Stimulated activated naive CD8-positive, alpha-beta T cell treated with anti-CD3 and anti-CD28 coated beads, Interleukin-15, amount 100 ng/mL, for 72 hours (primary cell): ENCODE measurements around the gene POP4.

Experiments
- ATAC-seq: fragments of 150-1000 bp; cut with Tn5 transposase; 2 replicates; pipeline ENCODE4 v1.10.0; 2021; ENCODE audit warnings: mild to moderate bottlenecking, moderate library complexity
- DNase-seq, 2 donors: peaks; one replicate each; pipeline ENCODE4 v3.0.0; 2021 to 2022
- H3K27ac Mint-ChIP-seq, 2 donors: one replicate each; pipeline ENCODE4 v1.8.0; 2022; ENCODE audit warnings: mild to moderate bottlenecking in 2 of 2, mixed read lengths in 2 of 2, moderate library complexity in 2 of 2
- H3K27me3 Mint-ChIP-seq: one replicate; pipeline ENCODE4 v1.8.0; 2022; ENCODE audit warnings: mixed read lengths
- H3K4me1 Mint-ChIP-seq: one replicate; pipeline ENCODE4 v1.8.0; 2022; ENCODE audit warnings: mild to moderate bottlenecking, mixed read lengths
- H3K4me3 Mint-ChIP-seq, 2 donors: one replicate each; pipeline ENCODE4 v1.8.0; 2022; ENCODE audit warnings: mild to moderate bottlenecking in 2 of 2, mixed read lengths in 2 of 2, moderate library complexity in 1 of 2
- H3K9me3 Mint-ChIP-seq, 2 donors: one replicate each; pipeline ENCODE4 v1.8.0; 2022; ENCODE audit warnings: mixed read lengths in 2 of 2

POP4 gene

GRCh38 chr19:29588095-29588494 is 18.0 kb upstream of the POP4 start:
- Mint-ChIP-seq H3K9me3 (peaks cover 4 to 8% of the 10 kb centered on the region in 2 donors), H3K27me3 (peaks cover 55% of the 10 kb centered on the region), H3K4me3 (no peak overlapping the region), H3K27ac (no peak overlapping the region), H3K4me1 (peaks cover 33% of the 10 kb centered on the region)
- no peak for DNase-seq
- peak; percentile 3 for ATAC-seq

- Mint-ChIP-seq H3K4me1 (peaks cover 22% of the 10 kb centered on the region), H3K4me3 (no peak overlapping the region), H3K27ac (no peak overlapping the region), H3K9me3 (peaks cover 4 to 8% of the 10 kb centered on the region in 2 donors), H3K27me3 (peaks cover 57% of the 10 kb centered on the region)
- DNase-seq (no peak), ATAC-seq (no peak)
Measured at GRCh38 chr19:29590278-29590677, 15.8 kb upstream of the POP4 start.

DNA sequence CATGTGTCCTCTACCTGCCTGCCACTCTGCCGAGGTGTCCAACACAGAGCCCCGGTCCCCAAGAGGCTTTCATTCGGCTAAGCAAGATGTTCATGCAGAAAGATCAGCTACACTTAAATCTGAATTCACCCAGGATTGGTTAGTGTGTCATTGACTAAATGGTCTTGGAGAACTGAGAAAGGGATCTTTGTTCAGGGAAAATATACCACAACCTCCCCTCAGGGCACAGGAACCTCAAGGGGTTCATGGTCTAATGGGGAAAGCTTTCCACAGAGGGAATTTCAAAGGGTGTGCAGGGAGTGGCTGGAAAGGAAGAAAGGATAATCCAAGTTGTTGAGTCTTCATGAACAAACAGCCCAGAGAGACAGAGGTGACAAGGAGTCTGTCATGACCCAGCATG is 14.4 kb upstream of the POP4 start:
- no peak for DNase-seq
- no peak overlapping the region for H3K27ac Mint-ChIP-seq
- H3K9me3 Mint-ChIP-seq: peaks cover 4 to 8% of the 10 kb centered on the region in 2 donors
- no peak for ATAC-seq
- H3K4me1 Mint-ChIP-seq: peaks cover 20% of the 10 kb centered on the region
- H3K27me3 Mint-ChIP-seq: peaks cover 56% of the 10 kb centered on the region
- no peak overlapping the region for H3K4me3 Mint-ChIP-seq

DNA sequence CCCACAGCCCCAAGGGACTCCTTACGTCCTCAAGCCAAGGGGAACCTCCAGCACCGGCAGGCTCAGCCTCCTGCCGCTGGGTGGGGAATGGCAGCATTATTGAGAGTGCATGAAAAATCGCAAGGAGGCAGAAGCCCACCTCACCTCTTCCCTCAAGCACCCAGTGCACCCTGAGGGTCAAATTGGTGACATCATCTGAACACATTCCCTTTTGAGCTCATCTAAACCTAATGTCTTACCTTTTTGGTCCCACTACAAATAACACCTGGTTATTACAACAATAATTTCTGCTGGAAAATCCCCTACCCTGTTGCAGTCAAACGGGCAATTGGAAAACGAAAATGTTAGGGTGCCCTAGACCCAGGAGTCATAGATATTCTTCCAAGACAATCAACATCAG is 12.2 kb upstream of the POP4 start:
- peaks cover 4 to 8% of the 10 kb centered on the region in 2 donors for H3K9me3 Mint-ChIP-seq
- peaks cover 5% of the 10 kb centered on the region for H3K4me1 Mint-ChIP-seq
- DNase-seq (no peak), ATAC-seq (no peak)
- no peak overlapping the region for H3K4me3 Mint-ChIP-seq
- H3K27ac Mint-ChIP-seq: no peak overlapping the region
- H3K27me3 Mint-ChIP-seq: peaks cover 61% of the 10 kb centered on the region

DNA sequence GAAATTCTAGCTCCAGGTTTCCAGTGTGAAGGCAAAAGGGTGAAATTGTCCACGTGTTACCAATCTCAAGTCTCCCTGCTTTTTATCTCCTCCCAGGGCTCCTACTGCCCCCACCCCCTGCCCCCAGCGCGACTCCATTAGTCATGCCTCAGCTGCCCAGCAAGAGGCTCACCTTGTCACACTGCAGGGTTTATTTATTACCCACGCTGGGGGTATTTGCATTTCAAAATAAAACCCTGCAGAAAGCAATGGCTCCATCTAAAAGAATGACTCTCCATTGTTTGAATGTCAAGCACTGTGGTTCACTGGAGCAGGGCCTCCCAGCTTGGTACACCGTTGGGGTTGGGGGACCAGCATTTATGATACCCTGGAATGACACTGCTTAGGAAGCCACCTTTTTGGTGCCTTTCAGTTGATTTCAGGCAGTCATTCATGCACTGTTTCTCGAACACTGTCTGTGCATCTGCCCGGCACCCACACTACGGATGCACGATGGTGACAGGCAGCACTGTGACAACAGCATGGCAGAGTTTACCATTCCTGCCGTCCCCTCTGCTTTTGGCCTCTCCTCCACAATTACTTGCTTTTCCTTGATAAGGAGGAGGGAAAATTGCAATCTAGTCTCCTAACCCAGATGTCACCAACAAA is 9.9 kb upstream of the POP4 start:
- ATAC-seq (no peak), DNase-seq (no peak)
- Mint-ChIP-seq H3K27ac (no peak overlapping the region), H3K4me3 (no peak overlapping the region), H3K4me1 (no peaks in the 10 kb centered on the region), H3K27me3 (peaks cover 50% of the 10 kb centered on the region), H3K9me3 (no peaks in the 10 kb centered on the region)

GRCh38 chr19:29596885-29597525 is 9.1 kb upstream of the POP4 start:
- Mint-ChIP-seq H3K9me3 (no peaks in the 10 kb centered on the region), H3K4me3 (no peak overlapping the region), H3K4me1 (no peaks in the 10 kb centered on the region), H3K27ac (no peak overlapping the region), H3K27me3 (peaks cover 42% of the 10 kb centered on the region)
- DNase-seq (no peak), ATAC-seq (no peak)

DNA sequence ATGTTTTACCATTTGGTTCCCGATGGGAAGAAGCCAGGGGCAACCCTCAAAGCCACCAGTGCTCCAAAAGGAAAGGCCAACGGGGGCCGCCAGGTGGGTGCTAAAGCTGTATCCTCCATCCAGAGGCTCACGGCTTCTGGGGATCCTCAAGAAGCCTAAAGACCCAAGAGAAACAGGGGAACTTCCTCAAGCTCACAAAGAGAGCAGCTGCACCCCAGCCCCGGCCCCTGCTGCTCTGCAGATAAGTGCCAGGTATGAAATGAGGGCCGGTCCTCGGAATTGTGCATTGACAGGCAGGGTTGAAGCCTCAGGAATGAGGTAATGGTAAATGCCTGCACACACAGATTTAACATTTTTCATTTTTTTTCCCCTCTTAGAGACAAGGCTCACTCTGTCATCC is 8.0 kb upstream of the POP4 start:
- H3K4me1 Mint-ChIP-seq: no peaks in the 10 kb centered on the region
- H3K27ac Mint-ChIP-seq: no peak overlapping the region
- no peak for ATAC-seq
- peaks cover 32% of the 10 kb centered on the region for H3K27me3 Mint-ChIP-seq
- no peak overlapping the region for H3K4me3 Mint-ChIP-seq
- H3K9me3 Mint-ChIP-seq: no peaks in the 10 kb centered on the region
- no peak for DNase-seq

DNA sequence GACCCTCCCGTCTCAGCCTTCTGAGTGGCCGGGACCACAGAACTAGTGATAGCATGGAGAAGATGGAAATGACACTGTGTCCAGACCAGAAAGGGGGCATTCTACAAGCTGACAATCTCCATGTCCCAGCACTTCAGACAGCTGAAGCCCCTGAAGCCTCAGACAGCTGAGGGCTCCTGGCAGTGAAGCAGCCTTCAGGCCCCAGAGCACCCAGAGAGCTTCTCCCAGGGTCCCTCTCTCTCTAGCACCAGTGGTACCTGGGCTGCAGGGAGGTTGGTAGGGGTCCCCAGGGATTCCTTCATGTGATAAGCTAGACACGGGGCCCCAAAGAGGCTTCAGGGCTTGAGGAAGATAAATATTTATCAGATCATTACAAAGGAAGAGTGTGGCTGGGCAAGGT is 7.6 kb upstream of the POP4 start:
- DNase-seq: no peak
- no peak for ATAC-seq

GRCh38 chr19:29603308-29603707 is 2.8 kb upstream of the POP4 start:
- no peak overlapping the region for H3K4me3 Mint-ChIP-seq
- H3K27ac Mint-ChIP-seq: no peak overlapping the region

More for the DNA sequence above, 7.6 kb upstream of the POP4 start:
- peaks cover 28% of the 10 kb centered on the region for H3K27me3 Mint-ChIP-seq
- no peak overlapping the region for H3K4me3 Mint-ChIP-seq
- no peaks in the 10 kb centered on the region for H3K4me1 Mint-ChIP-seq
- H3K27ac Mint-ChIP-seq: no peak overlapping the region
- H3K9me3 Mint-ChIP-seq: no peaks in the 10 kb centered on the region

DNA sequence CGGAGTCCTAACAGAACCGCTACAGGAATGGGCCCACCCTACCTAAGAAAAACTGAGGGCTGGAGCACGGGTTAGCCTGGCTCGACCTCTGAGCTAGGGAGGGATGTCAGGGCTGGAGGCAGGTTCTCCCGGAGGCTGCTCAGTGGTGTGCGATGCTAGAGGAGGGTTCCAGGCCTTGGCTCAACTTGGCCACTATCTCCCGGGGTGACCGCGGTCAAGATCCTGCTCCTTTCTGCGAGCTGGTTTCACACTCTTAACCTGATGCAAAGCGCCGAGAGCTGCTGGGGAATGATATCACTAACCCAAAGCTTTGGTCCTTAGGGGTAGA is 301 bp downstream of the POP4 start:
- Mint-ChIP-seq H3K27me3 (no peaks in the 10 kb centered on the region), H3K4me1 (peaks cover 24% of the 10 kb centered on the region), H3K4me3 (peak overlapping the region; percentile 97), H3K9me3 (no peaks in the 10 kb centered on the region), H3K27ac (peak overlapping the region; percentile 99)
- ATAC-seq: peak; percentile 31
- DNase-seq: no peak

More at GRCh38 chr19:29603308-29603707, 2.8 kb upstream of the POP4 start:
- ATAC-seq (no peak), DNase-seq (no peak)
- Mint-ChIP-seq H3K4me1 (peaks cover 7% of the 10 kb centered on the region), H3K9me3 (no peaks in the 10 kb centered on the region), H3K27me3 (no peaks in the 10 kb centered on the region)

- Mint-ChIP-seq H3K4me1 (peaks cover 26% of the 10 kb centered on the region), H3K27me3 (no peaks in the 10 kb centered on the region), H3K9me3 (no peaks in the 10 kb centered on the region), H3K27ac (no peak overlapping the region), H3K4me3 (no peak overlapping the region)
- ATAC-seq (no peak), DNase-seq (no peak)
Measured at GRCh38 chr19:29609636-29610035, 3.6 kb downstream of the POP4 start.

- H3K27ac Mint-ChIP-seq: no peak overlapping the region
- no peak overlapping the region for H3K4me3 Mint-ChIP-seq
- DNase-seq: no peak
- no peaks in the 10 kb centered on the region for H3K27me3 Mint-ChIP-seq
- peaks cover 26% of the 10 kb centered on the region for H3K4me1 Mint-ChIP-seq
- no peaks in the 10 kb centered on the region for H3K9me3 Mint-ChIP-seq
- ATAC-seq: no peak
Measured at GRCh38 chr19:29610213-29610573, 4.1 kb downstream of the POP4 start.

GRCh38 chr19:29610574-29611271 is 4.6 kb downstream of the POP4 start:
- Mint-ChIP-seq H3K4me3 (no peak overlapping the region), H3K9me3 (no peaks in the 10 kb centered on the region), H3K4me1 (peaks cover 26% of the 10 kb centered on the region), H3K27ac (peak overlapping the region in 1 of 2 donors; percentile 77), H3K27me3 (no peaks in the 10 kb centered on the region)
- DNase-seq (peak; percentile 79 to 83), ATAC-seq (peak; percentile 82)

DNA sequence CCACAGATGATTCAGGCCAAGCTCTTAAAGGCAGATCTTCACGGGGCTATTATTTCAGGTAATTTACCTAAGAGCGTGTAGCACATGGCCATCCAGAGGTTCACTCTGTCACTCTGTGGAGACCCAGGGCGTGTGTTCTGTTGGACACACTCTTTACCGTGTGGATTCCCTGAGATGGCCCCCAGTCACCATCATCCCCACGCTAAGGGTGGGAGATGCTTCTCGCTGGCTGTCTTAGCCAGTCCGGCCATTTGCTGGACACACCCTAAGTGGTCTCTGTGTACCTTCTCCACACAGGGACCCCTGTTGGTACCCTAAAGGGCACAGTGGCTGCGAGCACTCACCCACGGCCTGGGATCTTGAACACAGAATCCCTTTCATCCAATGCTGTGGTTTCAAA is 6.0 kb downstream of the POP4 start:
- no peaks in the 10 kb centered on the region for H3K9me3 Mint-ChIP-seq
- peaks cover 24% of the 10 kb centered on the region for H3K4me1 Mint-ChIP-seq
- DNase-seq (no peak), ATAC-seq (no peak)
- H3K27ac Mint-ChIP-seq: no peak overlapping the region
- H3K27me3 Mint-ChIP-seq: no peaks in the 10 kb centered on the region
- H3K4me3 Mint-ChIP-seq: no peak overlapping the region

DNA sequence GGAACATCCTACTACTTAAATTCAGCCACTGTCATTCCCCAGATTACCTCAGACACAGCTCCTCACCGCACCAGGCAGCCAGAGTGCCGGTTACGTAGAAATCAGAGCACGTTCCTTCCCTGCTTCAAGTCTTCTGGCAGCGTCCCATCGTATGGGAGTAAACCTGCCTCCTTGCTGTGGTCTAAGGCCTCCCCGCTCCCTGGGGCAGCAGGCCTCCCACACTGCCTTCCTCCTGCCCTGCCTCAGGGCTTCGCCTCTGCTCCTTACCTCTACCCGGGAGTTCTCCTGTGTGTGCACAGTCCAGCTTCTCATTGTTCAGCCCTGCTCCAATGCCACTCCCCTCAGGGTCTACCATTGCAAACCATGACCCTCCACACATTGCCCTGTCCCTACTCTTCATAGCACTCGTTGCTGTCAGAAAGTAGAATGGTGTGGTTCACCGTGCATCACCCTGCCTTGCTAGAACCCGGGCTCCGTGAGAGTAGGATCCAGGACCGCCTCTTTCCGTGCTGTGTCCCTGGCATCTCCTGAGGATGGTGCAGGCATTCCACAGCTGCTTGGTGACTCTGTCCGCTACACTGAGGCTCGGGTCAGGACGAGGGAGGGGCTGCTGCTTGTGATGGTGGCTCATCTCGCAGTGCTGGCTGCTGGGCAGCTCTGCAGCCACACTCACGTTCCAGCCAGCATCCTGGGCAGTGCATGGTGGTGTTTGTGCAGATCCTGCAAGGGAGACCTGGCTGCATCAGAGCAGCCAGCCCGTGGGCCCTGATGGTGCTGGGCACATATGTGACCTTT is 6.9 kb downstream of the POP4 start:
- Mint-ChIP-seq H3K4me1 (peaks cover 26% of the 10 kb centered on the region), H3K27ac (peak overlapping the region; percentile 23 to 79), H3K4me3 (no peak overlapping the region), H3K9me3 (no peaks in the 10 kb centered on the region), H3K27me3 (no peaks in the 10 kb centered on the region)
- no peak for DNase-seq
- ATAC-seq: no peak

DNA sequence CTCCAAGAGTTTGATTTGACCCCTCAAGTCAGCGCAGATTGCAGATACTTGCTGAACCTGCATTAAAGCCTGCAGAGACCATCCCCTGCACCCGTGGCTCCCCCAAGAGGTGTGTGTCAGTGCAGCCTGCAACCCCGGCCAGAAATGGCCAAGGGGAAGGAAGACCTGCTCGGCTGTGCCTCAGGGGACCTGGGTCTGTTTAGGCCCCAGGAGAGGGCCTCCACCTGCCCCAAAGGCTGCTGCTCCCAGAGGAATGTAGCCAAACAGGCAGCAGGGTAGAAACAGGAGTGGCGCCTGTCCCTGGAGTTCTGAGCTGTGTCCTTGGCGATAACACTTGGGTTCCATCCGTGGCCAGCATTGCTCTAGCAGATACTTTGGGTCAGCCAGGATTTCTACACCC is 8.0 kb downstream of the POP4 start:
- Mint-ChIP-seq H3K4me3 (no peak overlapping the region), H3K27ac (no peak overlapping the region), H3K4me1 (peaks cover 26% of the 10 kb centered on the region), H3K27me3 (no peaks in the 10 kb centered on the region), H3K9me3 (no peaks in the 10 kb centered on the region)
- DNase-seq (no peak), ATAC-seq (no peak)
